ENCODE measurements around the gene RETREG3. TPM values are rescaled to one million over a fixed set of nuclear protein-coding genes. Genes with fewer than 3 reads are reported as not detected.
"Not testable (repeated sequence)": the region's sequence is repeated elsewhere in the genome, so short reads cannot be mapped to it uniquely, and the experiment has no call there.

The RETREG3 gene
- total RNA-seq, 4 donors from 2014 or later, result 31.4 to 66.6 (median 55.8) TPM

GRCh38 chr17:42629411-42630009 is 20.3 kb upstream of the RETREG3 start:
- H3K36me3 ChIP-seq, result no peaks in the 10 kb centered on the region
- no peaks in the 10 kb centered on the region for H3K27me3 ChIP-seq
- H3K4me3 ChIP-seq, result no peak overlapping the region
- H3K9me3 ChIP-seq, result no peaks in the 10 kb centered on the region
- TF ChIP-seq CTCF (IDR thresholded peaks at IDR 0.05), result no peak
- no peak for TF ChIP-seq POLR2A (IDR thresholded peaks at IDR 0.05)
- DNase-seq, result no peak
- no peak overlapping the region for H3K27ac ChIP-seq
- H3K4me1 ChIP-seq, result no peaks in the 10 kb centered on the region

GRCh38 chr17:42627032-42627764 is 18.0 kb upstream of the RETREG3 start:
- not testable (repeated sequence) for H3K4me1 ChIP-seq, H3K27me3 ChIP-seq, H3K27ac ChIP-seq, H3K9me3 ChIP-seq, DNase-seq, H3K36me3 ChIP-seq, H3K4me3 ChIP-seq

DNA sequence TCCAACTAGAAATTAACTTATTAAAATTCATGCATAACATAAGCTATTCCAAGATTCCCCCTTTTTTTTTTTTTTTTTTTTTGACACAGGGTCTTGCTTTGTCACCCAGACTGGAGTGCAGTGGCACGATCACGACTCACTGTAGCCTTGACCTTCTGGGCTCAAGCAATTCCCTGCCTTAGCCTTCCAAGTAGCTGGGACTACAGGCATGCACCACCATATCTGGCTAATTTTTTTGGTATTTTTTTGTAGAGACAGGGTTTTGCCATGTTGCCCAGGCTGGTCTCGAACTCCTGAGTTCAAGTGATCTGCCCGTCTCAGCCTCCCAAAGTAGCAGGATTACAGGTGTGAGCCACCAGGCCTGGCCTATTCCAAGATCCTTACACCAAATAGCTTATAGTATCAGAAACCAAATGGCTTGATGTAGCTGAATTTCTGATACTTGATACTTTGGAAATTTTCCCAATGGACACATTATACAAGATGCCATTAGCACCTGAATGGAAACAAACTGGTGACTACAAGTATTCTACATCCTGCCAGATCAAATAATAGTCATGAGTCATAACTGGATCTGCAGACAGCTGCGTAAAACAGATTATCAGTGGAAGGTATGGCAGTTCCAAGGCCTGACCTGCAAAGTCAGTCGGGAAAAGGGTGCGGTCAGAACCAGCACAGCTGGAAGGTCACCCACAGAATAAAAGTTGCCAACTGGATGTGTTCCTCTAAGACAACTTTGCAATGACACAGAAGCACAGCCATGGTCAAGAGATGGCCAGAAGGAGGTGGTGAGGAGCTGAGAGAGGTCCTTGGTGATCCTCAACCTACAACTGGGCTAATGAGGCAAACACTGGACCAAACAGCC is 14.8 kb upstream of the RETREG3 start:
- peak in 2 of 3 donors; percentile 61 to 82 for DNase-seq

DNA sequence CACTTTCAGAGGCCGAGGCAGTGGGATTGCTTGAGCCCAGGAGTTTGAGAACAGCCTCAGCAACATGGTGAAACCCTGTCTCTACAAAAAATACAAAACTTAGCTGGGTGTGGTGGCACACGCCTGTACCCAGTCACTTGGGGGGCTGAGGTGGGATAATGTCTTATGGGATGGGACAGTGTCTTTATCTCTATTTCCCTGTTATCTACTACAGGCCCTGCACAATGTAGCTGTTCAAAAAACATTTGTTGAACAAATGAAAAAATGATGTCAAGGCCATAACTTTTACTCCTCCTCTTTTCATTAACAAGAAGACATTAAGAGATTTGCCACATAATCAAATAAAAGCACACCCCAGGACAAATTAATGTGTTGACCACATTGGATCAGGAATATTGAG is 14.1 kb upstream of the RETREG3 start:
- no peaks in the 10 kb centered on the region for H3K9me3 ChIP-seq
- no peak overlapping the region for H3K27ac ChIP-seq
- H3K36me3 ChIP-seq, result no peaks in the 10 kb centered on the region
- peaks cover 0 to 9% (median 0%) of the 10 kb centered on the region in 4 donors for H3K4me1 ChIP-seq
- DNase-seq, result no peak
- TF ChIP-seq CTCF (IDR thresholded peaks at IDR 0.05), result no peak
- no peak for TF ChIP-seq POLR2A (IDR thresholded peaks at IDR 0.05)
- H3K27me3 ChIP-seq, result no peaks in the 10 kb centered on the region
- H3K4me3 ChIP-seq, result no peak overlapping the region

More for the DNA sequence above, 14.8 kb upstream of the RETREG3 start:
- no peaks in the 10 kb centered on the region for H3K27me3 ChIP-seq
- peaks cover 0 to 2% (median 0%) of the 10 kb centered on the region in 4 donors for H3K4me1 ChIP-seq
- H3K4me3 ChIP-seq, result no peak overlapping the region
- H3K36me3 ChIP-seq, result no peaks in the 10 kb centered on the region
- H3K9me3 ChIP-seq, result no peaks in the 10 kb centered on the region
- TF ChIP-seq POLR2A (IDR thresholded peaks at IDR 0.05) (no peak), CTCF (IDR thresholded peaks at IDR 0.05) (no peak)
- H3K27ac ChIP-seq, result peak overlapping the region in 2 of 4 donors; percentile 61 to 72

DNA sequence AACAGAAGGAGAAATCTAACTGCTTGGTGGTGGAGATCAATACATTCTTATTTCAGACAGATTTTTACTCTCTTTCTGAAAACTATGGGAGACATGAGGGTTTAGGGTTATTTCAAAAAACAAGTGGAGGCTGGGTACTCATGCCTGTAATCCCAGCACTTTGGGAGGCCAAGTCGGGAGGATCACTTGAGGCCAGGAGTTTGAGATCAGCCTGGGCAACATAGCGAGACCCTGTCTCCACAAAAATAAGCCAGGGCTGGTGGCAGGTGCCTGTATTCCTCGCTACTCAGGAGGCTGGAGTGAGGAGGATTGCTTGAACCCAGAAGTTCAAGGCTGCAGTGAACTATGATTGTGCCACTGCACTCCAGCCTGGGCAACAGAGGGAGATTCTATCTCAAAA is 12.8 kb upstream of the RETREG3 start:
- H3K27ac ChIP-seq, DNase-seq: not testable (repeated sequence)
- peaks cover 0 to 13% (median 0%) of the 10 kb centered on the region in 4 donors for H3K4me1 ChIP-seq

DNA sequence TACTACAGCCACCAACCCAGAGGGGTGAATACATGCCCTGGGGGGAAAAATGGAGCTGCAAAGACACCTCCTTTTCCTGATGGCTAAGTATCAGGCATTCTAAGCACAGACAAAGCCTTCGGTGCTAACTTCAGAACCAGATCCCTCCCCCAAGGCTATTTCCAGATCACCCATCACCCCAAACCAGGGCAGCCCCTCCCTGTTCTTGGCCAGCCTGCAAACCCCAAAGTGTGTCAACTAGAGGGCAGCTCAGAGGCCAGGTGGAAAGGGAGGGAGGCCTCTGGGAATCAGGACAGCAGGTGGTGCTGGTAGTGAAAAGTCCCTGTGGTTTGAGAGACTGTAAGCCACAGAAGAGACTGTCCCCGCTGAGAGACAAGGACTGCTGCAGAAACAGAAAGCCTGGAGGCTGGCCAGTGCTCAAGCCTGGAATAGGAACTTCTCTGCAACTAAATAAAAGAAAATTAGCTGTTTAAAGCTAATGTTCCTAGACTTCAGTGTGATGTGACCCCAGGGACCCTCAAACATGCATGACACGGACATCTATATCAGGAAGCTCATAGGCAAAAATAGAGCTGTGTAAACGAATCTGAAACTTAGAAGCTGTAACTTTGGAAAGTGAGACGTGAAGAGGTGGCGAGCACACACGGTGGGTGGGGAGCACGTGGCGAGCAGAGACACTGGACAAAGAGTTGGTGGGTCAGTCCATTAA is 9.4 kb upstream of the RETREG3 start:
- no peaks in the 10 kb centered on the region for H3K27me3 ChIP-seq
- peaks cover 0 to 23% (median 0%) of the 10 kb centered on the region in 3 donors for H3K36me3 ChIP-seq
- peak; percentile 37 to 73 (median 56) for DNase-seq
- H3K4me1 ChIP-seq, result peaks cover 0 to 13% (median 0%) of the 10 kb centered on the region in 4 donors
- H3K9me3 ChIP-seq, result no peaks in the 10 kb centered on the region
- peak overlapping the region in 1 of 4 donors; percentile 2 for H3K27ac ChIP-seq
- H3K4me3 ChIP-seq, result no peak overlapping the region
- TF ChIP-seq CTCF (IDR thresholded peaks at IDR 0.05) (peak in 5 of 6 experiments; percentile 5 to 49 (median 36)), POLR2A (IDR thresholded peaks at IDR 0.05) (no peak)

More for the DNA sequence above, 12.8 kb upstream of the RETREG3 start:
- not testable (repeated sequence) for H3K36me3 ChIP-seq, H3K9me3 ChIP-seq, H3K27me3 ChIP-seq, H3K4me3 ChIP-seq
